HEK293T (cell line): ENCODE measurements around the gene IQSEC2.

ENCODE experiments used
- CTBP1 ChIP-seq: fragments of 450-650 bp; IDR thresholded peaks from 2 replicates; pipeline ENCODE4 v1.6.1; 2016; ENCODE audit warnings: borderline replicate concordance
- SP1 ChIP-seq: fragments of 450-650 bp; IDR thresholded peaks from 2 replicates; pipeline ENCODE4 v1.6.1; 2017
- ZNF384 ChIP-seq: fragments of 450-650 bp; IDR thresholded peaks from 2 replicates; pipeline ENCODE4 v1.6.1; 2016

- TF ChIP-seq SP1 (no peak), CTBP1 (no peak), ZNF384 (no peak)
These were observed 45.2 kb downstream of the IQSEC2 start for GRCh38 chrX:53236025-53236679.
